ENCODE data around the gene LCP2. TPM values are rescaled to one million over a fixed set of nuclear protein-coding genes. Genes with fewer than 3 reads are reported as not detected.

Gene LCP2
- total RNA-seq, 1 donor from 2014 or later, result 0.09 TPM

GRCh38 chr5:170339780-170340167, 42.2 kb upstream of the LCP2 start:
- no peak overlapping the region for H3K4me3 ChIP-seq (ENCODE audit: insufficient read depth, low read depth, low read length)
- no peak overlapping the region for H3K27ac ChIP-seq (ENCODE audit: low read depth, low read length)
- Mint-ChIP-seq H3K36me3 (ENCODE audit: low read depth, unreplicated experiment) (no peaks in the 10 kb centered on the region), H3K4me1 (ENCODE audit: low read depth, unreplicated experiment) (no peaks in the 10 kb centered on the region), H3K27me3 (ENCODE audit: low read depth, unreplicated experiment) (peaks cover 22% of the 10 kb centered on the region), H3K4me3 (ENCODE audit: unreplicated experiment) (no peak overlapping the region), H3K9me3 (ENCODE audit: unreplicated experiment) (peaks cover 4% of the 10 kb centered on the region), H3K27ac (ENCODE audit: unreplicated experiment) (no peak overlapping the region)
- DNase-seq (ENCODE audit: low read depth) (no peak), FAIRE-seq (no peak)
- H3K4me1 ChIP-seq (ENCODE audit: insufficient read depth, low read length), result no peaks in the 10 kb centered on the region
- no peak overlapping the region for H3K9ac ChIP-seq (ENCODE audit: low read length)
- no peak overlapping the region for H3K4me2 ChIP-seq (ENCODE audit: low read length)
- peaks cover 4% of the 10 kb centered on the region for H3K9me3 ChIP-seq (ENCODE audit: insufficient read depth, low read depth, low read length)
- no peaks in the 10 kb centered on the region for H3K27me3 ChIP-seq (ENCODE audit: insufficient read depth, low read length)
- no peaks in the 10 kb centered on the region for H3K36me3 ChIP-seq (ENCODE audit: insufficient read depth, low read length)
- no peaks in the 10 kb centered on the region for H4K20me1 ChIP-seq (ENCODE audit: insufficient read depth, low read length)
- H3K79me2 ChIP-seq (ENCODE audit: insufficient read depth, low read length), result no peaks in the 10 kb centered on the region
- H2AFZ ChIP-seq (ENCODE audit: low read depth, low read length), result no peak overlapping the region
- no peak for TF ChIP-seq EZH2 (IDR thresholded peaks at IDR 0.05; ENCODE audit: insufficient read depth, low read length)
- TF ChIP-seq CTCF (IDR thresholded peaks at IDR 0.05; ENCODE audit: insufficient read depth, low read depth, low read length), result no peak

- Histone ChIP-seq H2AFZ (ENCODE audit: low read depth, low read length) (no peak overlapping the region), H3K36me3 (ENCODE audit: insufficient read depth, low read length) (no peaks in the 10 kb centered on the region)
- H3K4me1 Mint-ChIP-seq (ENCODE audit: low read depth, unreplicated experiment), result no peaks in the 10 kb centered on the region
These were observed 41.6 kb upstream of the LCP2 start for GRCh38 chr5:170338933-170339779.

More at GRCh38 chr5:170338933-170339779, 41.6 kb upstream of the LCP2 start:
- peaks cover 4% of the 10 kb centered on the region for H3K9me3 ChIP-seq (ENCODE audit: insufficient read depth, low read depth, low read length)
- H3K4me3 ChIP-seq (ENCODE audit: insufficient read depth, low read depth, low read length), result no peak overlapping the region
- no peak overlapping the region for H3K4me2 ChIP-seq (ENCODE audit: low read length)
- no peaks in the 10 kb centered on the region for H3K4me1 ChIP-seq (ENCODE audit: insufficient read depth, low read length)
- H3K27ac Mint-ChIP-seq (ENCODE audit: unreplicated experiment), result no peak overlapping the region
- H4K20me1 ChIP-seq (ENCODE audit: insufficient read depth, low read length), result no peaks in the 10 kb centered on the region
- DNase-seq (ENCODE audit: low read depth) (no peak), FAIRE-seq (no peak)
- H3K27me3 ChIP-seq (ENCODE audit: insufficient read depth, low read length), result no peaks in the 10 kb centered on the region
- no peak overlapping the region for H3K4me3 Mint-ChIP-seq (ENCODE audit: unreplicated experiment)
- H3K9me3 Mint-ChIP-seq (ENCODE audit: unreplicated experiment), result peaks cover 2% of the 10 kb centered on the region
- no peaks in the 10 kb centered on the region for H3K36me3 Mint-ChIP-seq (ENCODE audit: low read depth, unreplicated experiment)
- no peak overlapping the region for H3K9ac ChIP-seq (ENCODE audit: low read length)
- TF ChIP-seq CTCF (IDR thresholded peaks at IDR 0.05; ENCODE audit: insufficient read depth, low read depth, low read length) (no peak), EZH2 (IDR thresholded peaks at IDR 0.05; ENCODE audit: insufficient read depth, low read length) (no peak)
- H3K27me3 Mint-ChIP-seq (ENCODE audit: low read depth, unreplicated experiment), result peaks cover 20% of the 10 kb centered on the region
- no peak overlapping the region for H3K27ac ChIP-seq (ENCODE audit: low read depth, low read length)
- no peaks in the 10 kb centered on the region for H3K79me2 ChIP-seq (ENCODE audit: insufficient read depth, low read length)
